GM19099 (cell line): ENCODE measurements around the gene PCYT1B.

Experiments
- POLR2A ChIP-seq: IDR thresholded peaks from 3 replicates; pipeline ENCODE4 v1.6.1; 2011; ENCODE audit warnings: low read depth; ENCODE audit not compliant: insufficient read length; ENCODE audit errors: extremely low read depth

The PCYT1B gene

GRCh38 chrX:24563291-24564010 lies 83.7 kb downstream of the PCYT1B start:
- no peak for TF ChIP-seq POLR2A

GRCh38 chrX:24561121-24561520 lies 86.0 kb downstream of the PCYT1B start:
- TF ChIP-seq POLR2A: no peak

GRCh38 chrX:24553011-24553410 lies 94.1 kb downstream of the PCYT1B start:
- TF ChIP-seq POLR2A: no peak

- TF ChIP-seq POLR2A: no peak
Observed at GRCh38 chrX:24550166-24550565, 97.0 kb downstream of the PCYT1B start.

GRCh38 chrX:24547961-24548360 lies 99.2 kb downstream of the PCYT1B start:
- no peak for TF ChIP-seq POLR2A

- no peak for TF ChIP-seq POLR2A
Observed at GRCh38 chrX:24542756-24543155, 104.4 kb downstream of the PCYT1B start.

- no peak for TF ChIP-seq POLR2A
Observed at GRCh38 chrX:24536551-24536950, 110.6 kb downstream of the PCYT1B start.

GRCh38 chrX:24528605-24529004 lies 118.5 kb downstream of the PCYT1B start:
- no peak for TF ChIP-seq POLR2A

- TF ChIP-seq POLR2A: no peak
Observed at GRCh38 chrX:24526616-24527015, 120.5 kb downstream of the PCYT1B start.

GRCh38 chrX:24525455-24525854 lies 121.7 kb downstream of the PCYT1B start:
- no peak for TF ChIP-seq POLR2A

GRCh38 chrX:24520472-24520871 lies 126.7 kb downstream of the PCYT1B start:
- TF ChIP-seq POLR2A: no peak

GRCh38 chrX:24515447-24515846 lies 131.7 kb downstream of the PCYT1B start:
- TF ChIP-seq POLR2A: no peak

- TF ChIP-seq POLR2A: no peak
Observed at GRCh38 chrX:24513416-24513815, 133.7 kb downstream of the PCYT1B start.

GRCh38 chrX:24508375-24508774 lies 138.8 kb downstream of the PCYT1B start:
- TF ChIP-seq POLR2A: no peak
